Stimulated activated CD8-positive, alpha-beta memory T cell treated with anti-CD3 and anti-CD28 coated beads, Interleukin-4, amount 100 ng/mL, for 24 hours (primary cell): ENCODE data around the gene TSPAN3.

Experiments
- DNase-seq: peaks from one replicate; pipeline ENCODE4 v3.0.0-alpha.2; 2020; ENCODE audit warnings: low read depth

Gene TSPAN3

GRCh38 chr15:77084436-77084835, 13.5 kb upstream of the TSPAN3 start:
- DNase-seq = no peak

- peak; percentile 27 for DNase-seq
Measured at GRCh38 chr15:77083381-77084160, 12.7 kb upstream of the TSPAN3 start.

DNA sequence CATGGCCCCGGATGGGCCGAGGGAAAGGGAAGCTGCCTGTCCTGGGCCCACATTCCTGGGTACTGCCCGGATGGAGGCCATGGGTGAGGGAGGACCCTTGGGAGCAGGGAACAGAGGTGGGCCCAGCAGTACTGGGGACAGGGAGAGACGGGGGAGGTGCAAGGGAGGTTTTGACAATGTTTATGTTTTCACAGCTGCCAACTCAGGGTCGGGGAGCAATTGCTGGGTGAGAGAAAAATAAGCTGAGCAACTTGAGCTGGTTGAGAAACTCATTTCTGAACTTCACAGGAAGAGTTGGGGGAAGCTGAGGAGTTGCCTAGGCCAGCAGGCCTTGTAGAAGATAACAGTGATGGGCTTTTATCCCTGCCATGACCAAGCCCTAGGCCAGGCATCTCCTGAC, 11.1 kb upstream of the TSPAN3 start:
- no peak for DNase-seq

DNA sequence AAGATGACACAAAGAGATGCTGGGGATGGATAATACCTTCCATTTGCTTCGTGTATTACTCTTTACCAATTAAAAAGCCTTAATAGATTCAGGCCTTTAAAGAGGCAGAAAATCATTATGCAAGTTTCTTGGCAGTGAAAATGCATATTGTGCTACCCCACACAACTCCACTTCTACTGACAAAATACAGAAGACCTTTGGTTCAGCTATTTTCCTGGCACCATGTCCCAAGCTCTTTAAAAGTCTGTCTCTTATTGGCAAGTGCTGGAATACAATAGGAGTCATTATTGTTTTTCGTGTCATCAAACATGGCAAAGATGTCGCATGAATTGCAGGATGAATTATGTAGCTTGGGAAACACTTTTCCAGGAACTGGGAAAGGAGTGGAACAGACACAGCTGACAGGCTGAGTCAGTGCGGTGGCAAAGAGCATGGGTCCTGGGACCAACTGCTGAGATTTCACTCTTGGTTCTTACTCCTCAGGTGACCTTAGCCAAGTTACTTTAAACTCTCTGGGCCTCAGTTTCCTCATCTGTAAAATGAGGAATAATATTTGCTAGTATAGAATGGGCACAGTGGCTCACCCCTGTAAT, 5.5 kb upstream of the TSPAN3 start:
- DNase-seq = no peak

GRCh38 chr15:77075528-77075927, 4.6 kb upstream of the TSPAN3 start:
- no peak for DNase-seq

DNA sequence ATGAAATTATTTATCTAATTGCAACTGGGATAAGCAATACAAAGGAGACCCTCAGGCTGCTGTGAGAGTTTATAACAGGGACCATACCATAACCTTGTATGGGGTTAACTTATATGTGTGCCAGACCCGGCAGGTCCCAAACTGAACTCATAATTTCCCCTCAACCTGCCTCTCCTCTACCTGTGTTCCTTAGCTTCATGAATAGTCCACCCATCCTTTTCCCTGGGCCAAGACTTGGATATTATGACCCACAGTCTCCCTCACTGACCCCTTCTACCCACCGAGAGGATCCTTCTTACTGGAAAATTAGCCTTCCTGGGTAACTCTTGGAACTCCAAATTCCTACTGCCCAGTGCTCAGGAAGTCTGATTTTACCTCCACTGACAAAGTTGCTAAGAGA, 3.4 kb upstream of the TSPAN3 start:
- no peak for DNase-seq

- DNase-seq = no peak
Measured at GRCh38 chr15:77071305-77072223, 655 bp upstream of the TSPAN3 start.

DNA sequence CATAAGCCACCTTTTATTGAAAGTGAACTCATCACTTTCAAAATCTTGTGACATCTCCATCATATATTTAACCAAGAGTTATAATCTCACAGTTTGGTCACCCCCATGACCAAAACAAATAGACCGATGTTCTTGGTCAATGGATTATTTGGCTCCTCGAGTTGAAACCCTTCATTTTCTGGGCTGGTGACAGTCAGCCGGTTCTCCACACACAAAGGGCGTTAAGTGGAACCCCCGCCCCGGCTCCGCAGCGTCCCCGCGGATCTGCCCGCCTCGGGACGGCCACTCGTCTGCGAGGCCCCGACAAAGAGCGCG, 772 bp downstream of the TSPAN3 start:
- no peak for DNase-seq

GRCh38 chr15:77069521-77070121, 1.3 kb downstream of the TSPAN3 start:
- DNase-seq = no peak

- DNase-seq = no peak
Measured at GRCh38 chr15:77068633-77069032, 2.3 kb downstream of the TSPAN3 start.

DNA sequence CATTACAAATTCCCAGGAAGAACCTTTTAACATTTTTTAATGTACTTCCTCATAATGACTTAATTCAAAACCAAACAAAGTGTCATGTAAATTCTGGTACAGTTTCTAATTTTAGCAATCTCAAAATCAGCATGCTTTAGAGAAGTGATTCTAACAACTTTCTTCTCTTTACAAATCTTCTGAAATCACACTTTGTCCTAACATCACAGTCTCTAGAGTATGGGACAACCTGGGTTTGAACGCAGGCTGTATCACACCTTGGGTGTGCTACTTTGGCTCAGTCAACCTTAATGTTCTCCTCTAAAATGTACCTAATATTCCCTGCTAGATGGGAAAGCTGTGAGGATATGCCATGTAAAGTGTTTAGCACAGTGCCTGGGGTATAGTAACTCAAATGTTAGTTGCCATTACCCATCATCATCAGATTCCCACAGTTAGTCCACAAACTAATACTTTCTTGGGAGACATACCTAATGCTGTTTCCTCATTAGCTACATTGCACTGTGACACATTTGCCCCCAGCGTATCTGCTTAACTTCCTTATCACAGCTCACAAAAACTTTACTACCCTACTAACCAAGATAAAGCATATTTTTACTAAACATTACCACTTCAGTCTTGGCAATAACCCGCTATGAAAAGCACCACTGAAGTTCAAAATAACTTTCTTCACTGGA, 3.1 kb downstream of the TSPAN3 start:
- no peak for DNase-seq

GRCh38 chr15:77066971-77067690, 3.8 kb downstream of the TSPAN3 start:
- no peak for DNase-seq

GRCh38 chr15:77064539-77065308, 6.2 kb downstream of the TSPAN3 start:
- DNase-seq = no peak

- no peak for DNase-seq
Measured at GRCh38 chr15:77064063-77064462, 6.8 kb downstream of the TSPAN3 start.

DNA sequence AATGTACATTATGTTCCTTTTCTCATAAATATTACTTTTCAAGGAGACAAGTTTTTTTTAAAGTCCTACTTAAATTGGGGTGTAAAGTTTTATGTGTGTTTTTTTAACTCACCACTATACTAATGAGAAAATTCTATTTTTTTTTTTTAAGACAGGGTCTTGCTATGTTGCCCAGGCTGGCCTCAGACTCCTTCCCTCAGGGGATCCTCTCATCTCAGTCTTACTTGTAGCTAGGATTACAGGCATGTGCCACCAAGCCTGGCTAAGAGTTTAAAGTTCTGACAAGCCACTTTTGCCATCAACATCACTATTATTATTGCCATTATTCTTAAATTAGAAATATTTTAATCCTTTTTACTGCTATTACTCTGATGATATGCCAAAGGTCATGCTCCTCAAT, 7.7 kb downstream of the TSPAN3 start:
- no peak for DNase-seq

DNA sequence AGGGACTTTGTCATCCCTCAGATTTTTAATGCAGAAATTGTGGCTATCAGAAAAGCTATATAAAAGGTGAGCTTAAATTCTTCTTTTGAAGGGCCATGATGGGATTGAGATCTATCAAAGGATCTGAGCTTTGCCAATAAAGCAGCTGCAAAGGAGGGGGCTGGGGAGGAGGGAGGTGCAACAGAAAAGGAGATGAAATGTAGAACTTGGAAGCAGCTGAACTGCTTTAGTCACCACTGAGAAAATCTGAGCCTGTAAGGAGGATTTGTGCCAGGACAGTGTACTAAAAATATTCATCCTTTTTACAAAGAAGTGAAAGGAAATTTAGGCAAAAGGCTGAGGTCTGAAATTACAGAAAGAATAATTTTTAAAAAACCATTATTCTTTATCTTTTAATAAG, 10.4 kb downstream of the TSPAN3 start:
- no peak for DNase-seq

DNA sequence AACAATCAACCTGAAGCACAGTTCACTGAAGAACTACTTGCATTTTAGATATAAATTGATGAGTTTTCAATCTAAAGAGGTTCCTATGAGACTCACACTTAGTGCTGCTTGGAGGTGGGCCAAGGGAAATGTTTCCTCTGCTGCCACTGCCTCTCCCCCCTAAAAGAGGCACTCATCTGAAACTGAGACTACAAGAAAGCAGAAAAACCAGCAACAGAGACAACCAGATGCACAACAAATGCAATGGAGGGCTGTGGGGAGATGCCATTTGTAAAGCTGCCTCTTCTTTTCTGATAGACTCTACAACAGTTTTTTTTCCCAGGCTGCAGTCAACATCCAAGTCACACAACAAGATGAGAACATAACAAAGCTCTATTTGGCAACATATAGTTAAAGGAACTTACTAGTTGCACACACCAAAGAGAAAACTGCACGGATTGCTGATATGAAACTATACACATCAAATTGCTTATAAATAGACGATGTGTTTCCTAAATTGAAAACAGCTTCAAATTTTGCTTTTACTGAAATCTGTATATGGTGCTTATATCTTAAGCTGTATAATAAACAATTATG, 11.0 kb downstream of the TSPAN3 start:
- DNase-seq = no peak

GRCh38 chr15:77058468-77058867, 12.4 kb downstream of the TSPAN3 start:
- DNase-seq = no peak

DNA sequence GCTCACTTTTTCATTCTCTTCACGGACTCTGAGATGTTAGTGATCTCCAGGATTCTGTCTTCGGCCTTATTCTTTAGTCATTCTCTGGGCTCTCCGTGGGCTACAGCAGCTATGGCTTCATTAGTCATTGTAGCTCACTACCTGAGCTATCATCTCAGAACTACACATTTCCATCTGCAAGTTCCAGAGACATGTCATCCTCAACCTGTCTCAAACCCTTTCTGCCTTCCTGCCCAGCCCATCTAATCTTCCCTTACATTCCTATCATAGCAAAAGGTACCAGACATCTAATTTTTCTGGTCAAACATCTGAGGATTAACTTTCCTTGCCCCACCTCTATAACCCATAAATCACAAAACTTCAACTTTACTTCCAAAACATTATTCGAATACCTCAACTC, 13.2 kb downstream of the TSPAN3 start:
- DNase-seq = no peak

- DNase-seq = no peak
Measured at GRCh38 chr15:77057072-77057471, 13.8 kb downstream of the TSPAN3 start.
